Non-pigmented ciliary epithelial cell (primary cell): ENCODE data around the gene TMEM74B.
"Not testable (repeated sequence)": the region's sequence is repeated elsewhere in the genome, so short reads cannot be mapped to it uniquely, and the experiment has no call there.

Source experiments
- DNase-seq: peaks from one replicate; pipeline ENCODE4 v3.0.0-alpha.2; 2010; ENCODE audit warnings: low read depth

TMEM74B gene

GRCh38 chr20:1184638-1185315 is at the start of gene TMEM74B:
Gene TMEM74B, minus strand, starts transcription at chr20:1184981. Its CDS starts 1,180 bp downstream, at chr20:1183801.
- no peak for DNase-seq

GRCh38 chr20:1232286-1233111 is 47.7 kb upstream of the TMEM74B start:
- no peak for DNase-seq

GRCh38 chr20:1229541-1229940 is 44.8 kb upstream of the TMEM74B start:
- DNase-seq = no peak

GRCh38 chr20:1225783-1226654 is 41.2 kb upstream of the TMEM74B start, which contains the start of gene RAD21L1:
Gene RAD21L1, plus strand, starts transcription at chr20:1226044. Its CDS starts 2,410 bp downstream, at chr20:1228454.
- peak; percentile 18 for DNase-seq

GRCh38 chr20:1225263-1225782 is 40.5 kb upstream of the TMEM74B start:
- DNase-seq = no peak

- no peak for DNase-seq
These were observed 39.6 kb upstream of the TMEM74B start for GRCh38 chr20:1224205-1224890.

- DNase-seq = not testable (repeated sequence)
These were observed 38.0 kb upstream of the TMEM74B start for GRCh38 chr20:1222750-1223149.

GRCh38 chr20:1216527-1217427 is 32.0 kb upstream of the TMEM74B start:
- DNase-seq = not testable (repeated sequence)

- no peak for DNase-seq
These were observed 30.8 kb upstream of the TMEM74B start for GRCh38 chr20:1215386-1216170.

- DNase-seq = no peak
These were observed 30.1 kb upstream of the TMEM74B start for GRCh38 chr20:1214838-1215261.

GRCh38 chr20:1212607-1213396 is 28.0 kb upstream of the TMEM74B start:
- peak; percentile 18 for DNase-seq

- DNase-seq = no peak
These were observed 27.2 kb upstream of the TMEM74B start for GRCh38 chr20:1212023-1212422.

GRCh38 chr20:1210501-1210900 is 25.7 kb upstream of the TMEM74B start:
- no peak for DNase-seq

GRCh38 chr20:1209447-1210387 is 24.9 kb upstream of the TMEM74B start:
- no peak for DNase-seq

- no peak for DNase-seq
These were observed 22.6 kb upstream of the TMEM74B start for GRCh38 chr20:1207293-1207878.

- no peak for DNase-seq
These were observed 21.8 kb upstream of the TMEM74B start for GRCh38 chr20:1206366-1207148.
